Limb (tissue), 2 donors: ENCODE measurements around the gene NEU4.
"Not testable (repeated sequence)": the region's sequence is repeated elsewhere in the genome, so short reads cannot be mapped to it uniquely, and the experiment has no call there.

Source experiments
- DNase-seq, 2 donors: peaks; one replicate each; pipeline ENCODE4 v3.0.0-alpha.2; 2016; ENCODE audit errors: extremely low spot score in 2 of 2

The NEU4 gene

DNA sequence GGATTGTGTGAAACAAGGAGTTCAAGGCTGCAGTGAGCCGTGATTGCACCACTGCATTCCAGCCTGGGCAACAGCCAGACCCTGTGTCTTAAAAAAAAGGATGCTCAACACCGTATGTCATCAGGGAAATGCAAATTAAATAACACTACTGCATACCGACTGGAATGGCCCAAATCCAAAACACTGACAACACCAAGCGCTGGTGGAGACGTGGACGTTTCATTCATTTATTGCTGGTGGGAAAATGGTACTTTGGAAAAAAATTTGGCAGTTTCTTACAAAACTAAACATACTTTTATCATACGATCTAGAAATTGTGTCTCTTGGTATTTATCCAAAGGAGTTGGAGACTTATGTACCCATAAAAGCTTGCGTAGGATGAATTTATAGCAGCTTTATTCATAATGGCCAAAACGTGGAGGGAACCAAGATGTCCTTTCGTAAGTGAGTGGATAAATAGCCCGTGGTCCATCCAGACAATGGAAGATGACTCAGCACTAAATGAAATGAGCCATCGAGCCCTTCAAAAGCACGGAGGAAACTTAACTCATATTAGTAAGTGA, 24.2 kb downstream of the NEU4 start:
- no peak for DNase-seq

DNA sequence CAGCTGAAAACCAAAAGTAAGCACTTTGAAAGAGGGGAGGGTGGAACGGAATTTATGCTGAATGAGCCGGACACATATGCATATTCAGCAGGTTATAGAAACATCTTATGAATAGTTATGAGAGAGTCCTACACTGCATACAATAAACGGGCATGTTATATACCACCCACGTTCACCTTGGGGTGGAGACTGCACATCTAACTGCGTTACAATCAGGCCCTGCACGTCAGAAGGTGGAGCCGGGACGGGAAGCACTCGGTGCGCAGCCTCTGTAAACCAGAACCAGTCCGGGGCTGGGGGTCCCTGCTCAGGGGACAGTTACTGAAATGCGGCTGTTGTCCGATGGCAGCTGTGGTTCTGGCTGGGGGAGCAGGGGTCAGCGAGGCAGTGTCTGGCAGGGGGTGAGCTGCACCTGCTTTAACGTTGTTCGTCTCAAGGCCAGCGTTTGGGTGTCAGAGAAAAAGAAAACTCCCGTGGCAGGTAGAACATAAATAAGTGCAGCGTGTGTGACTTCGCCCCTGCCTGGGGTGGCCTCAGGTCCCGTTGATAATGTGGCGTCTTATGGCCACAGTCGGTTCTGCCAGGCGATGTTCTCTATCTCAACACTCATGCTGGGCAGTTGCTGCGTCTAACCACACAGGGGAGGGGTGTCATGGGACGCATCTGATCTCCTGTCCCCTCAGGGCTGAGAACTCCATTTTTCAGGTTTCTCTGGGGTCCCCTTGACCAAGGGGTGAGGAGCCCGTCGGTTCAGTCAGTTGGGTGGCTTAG, 24.9 kb downstream of the NEU4 start:
- DNase-seq: not testable (repeated sequence)

DNA sequence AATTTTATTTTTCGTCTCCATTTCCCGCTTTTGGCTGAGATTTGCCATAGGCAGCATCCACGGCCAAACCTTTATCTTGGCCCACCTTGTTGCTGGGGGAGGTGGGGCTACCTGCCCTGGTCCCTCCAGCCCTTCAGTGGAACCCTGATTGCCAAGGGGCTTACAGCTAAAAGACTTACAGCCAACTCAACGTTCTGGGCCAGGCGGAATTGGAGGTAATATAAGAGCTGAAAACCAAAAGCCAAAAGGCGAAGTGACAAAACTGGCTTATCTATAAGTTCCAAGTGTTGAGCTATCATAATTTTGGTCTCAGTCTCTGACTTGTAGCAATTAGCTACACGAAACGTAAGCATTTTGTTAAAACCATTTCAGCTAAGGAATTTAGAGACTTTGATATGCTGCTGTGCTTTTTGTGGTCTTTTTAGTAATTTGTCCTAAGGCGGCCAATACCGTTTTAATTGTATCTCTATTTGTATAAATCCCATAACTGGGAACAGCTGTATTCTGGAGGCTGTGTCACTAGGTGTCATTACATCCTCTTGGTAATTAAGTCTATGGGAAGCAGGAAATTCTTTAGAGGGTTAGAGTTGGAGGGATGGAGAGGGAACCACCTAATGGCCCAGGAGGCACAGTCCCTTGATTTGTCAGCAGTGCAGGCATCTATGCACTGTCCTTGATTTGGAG, 25.7 kb downstream of the NEU4 start:
- DNase-seq: no peak

DNA sequence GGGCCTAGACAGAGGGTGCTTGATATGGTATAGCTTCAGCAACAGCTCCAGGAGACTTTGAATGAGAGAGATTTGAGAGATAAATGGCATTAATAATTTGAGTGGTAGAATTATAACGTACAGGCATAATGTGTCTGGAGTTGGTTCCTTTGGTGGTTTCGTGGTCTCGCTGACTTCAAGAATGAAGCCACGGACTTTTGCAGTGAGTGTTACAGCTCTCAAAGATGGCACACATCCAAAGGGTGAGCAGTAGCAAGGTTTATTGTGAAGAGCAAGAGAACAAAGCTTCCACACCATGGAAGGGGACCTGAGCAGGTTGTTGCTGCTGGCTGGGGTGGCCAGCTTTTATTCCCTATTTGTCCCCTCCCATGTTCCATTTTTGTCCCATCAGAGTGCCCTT, 26.6 kb downstream of the NEU4 start:
- no peak for DNase-seq

DNA sequence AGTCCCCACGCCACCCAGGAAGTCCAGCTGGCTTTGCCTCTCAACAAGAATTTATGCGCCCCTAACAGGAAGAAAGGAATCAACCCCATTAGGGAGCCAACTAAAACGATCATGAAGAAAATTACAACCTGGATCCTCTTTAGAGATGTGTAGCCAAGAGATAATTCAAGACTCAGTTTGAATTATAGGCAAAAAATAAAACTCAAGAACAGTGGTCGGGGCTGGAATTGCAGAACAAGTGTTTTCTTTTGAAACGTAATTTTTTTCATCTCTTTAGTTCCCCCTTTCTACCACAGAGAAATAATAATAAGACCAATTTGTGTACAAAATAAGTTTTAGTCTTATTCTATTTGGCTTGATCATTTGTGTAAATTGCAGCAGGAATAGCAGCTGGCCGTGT, 27.3 kb downstream of the NEU4 start:
- DNase-seq: no peak

DNA sequence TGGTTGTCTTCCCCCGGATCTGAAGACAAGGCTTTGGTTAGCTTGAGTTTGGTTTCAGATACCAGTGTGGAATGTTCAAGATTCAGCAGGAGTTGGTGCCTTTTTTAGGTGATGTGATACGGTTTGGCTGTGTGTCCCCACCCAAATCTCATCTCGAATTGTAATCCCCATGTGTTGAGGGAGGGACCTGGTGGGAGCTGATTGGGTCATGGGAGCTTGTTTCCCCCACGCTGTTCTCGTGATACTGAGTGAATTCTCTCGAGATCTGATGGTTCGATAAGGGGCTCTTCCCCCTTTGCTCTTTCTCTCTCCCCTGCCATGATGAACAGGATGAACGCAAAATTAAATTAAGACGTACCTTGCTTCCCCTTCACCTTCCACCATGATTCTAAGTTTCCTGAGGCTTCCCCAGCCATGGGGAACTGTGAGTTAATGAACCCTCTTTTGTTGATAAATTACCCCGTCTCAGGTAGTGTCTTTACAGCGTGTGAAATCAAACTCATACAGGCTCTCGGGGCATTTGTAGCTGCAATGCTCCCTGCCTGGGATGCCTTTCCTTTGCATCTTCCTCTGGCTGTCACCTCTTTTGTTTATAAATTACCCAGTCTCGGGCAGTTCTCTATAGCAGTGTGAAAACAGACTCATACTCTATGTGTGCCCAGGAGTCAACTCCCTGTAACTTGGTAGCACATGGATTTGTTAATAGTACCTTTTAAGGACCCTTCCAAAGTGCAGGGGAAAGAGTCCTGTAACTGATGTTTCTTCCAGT, 28.4 kb downstream of the NEU4 start:
- DNase-seq: no peak

DNA sequence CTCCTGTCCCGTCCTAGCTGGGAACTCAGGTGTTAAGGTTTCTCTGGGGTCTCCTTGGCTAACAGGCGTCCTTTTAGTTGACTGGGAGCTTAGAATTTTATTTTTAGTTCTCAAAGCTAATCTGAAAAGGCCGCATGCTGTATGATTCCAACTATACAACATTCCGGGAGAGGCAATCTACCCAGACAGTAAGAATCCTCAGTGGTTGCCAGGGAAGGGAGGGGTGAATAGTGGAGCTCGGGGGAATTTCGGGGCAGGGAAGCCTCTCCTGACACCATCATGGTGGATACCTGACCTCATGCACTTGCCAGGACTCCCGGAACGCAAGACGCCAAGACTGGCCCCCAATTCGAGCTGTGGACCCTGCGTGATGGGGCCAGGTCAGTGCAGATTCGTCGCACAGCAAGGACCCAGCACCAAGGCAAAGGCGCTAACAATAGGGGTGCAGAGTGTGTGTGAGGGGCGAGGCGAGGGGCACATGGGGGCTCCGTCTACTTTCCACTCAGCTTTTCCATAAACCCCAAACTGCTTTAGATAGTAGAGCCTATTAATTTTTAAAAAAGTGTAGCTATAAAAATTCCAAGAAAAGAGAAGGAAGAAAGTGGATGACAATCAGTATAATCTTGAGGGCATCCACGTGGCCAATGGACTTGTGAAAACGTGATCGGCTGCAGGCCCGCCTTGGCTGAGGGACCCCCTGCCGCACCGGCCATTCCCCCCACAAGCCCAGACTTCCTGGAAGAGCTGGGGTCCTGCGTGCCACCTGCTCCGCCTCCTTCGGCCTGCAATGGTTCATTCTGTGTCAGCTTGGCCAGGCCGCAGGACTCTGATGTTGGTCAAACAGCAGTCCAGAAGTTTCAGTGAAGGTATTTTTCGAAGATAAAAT, 32.4 kb downstream of the NEU4 start:
- no peak for DNase-seq

DNA sequence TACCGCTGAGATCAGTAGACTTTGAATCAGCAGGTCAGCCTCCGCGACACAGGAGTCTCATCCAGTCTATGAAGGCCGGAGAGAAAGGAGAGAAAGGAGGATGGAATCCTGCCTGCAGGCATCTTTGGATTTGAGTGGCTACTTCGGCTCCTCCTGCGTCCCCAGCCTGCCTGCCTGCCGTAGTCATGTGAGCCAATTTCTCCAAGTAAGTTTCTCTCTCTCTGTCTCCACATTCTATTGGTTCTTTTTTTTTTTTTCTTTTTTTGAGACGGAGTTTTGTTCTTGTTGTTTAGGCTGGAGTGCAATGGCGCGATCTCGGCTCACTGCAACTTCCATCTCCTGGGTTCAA, 33.0 kb downstream of the NEU4 start:
- DNase-seq: no peak

DNA sequence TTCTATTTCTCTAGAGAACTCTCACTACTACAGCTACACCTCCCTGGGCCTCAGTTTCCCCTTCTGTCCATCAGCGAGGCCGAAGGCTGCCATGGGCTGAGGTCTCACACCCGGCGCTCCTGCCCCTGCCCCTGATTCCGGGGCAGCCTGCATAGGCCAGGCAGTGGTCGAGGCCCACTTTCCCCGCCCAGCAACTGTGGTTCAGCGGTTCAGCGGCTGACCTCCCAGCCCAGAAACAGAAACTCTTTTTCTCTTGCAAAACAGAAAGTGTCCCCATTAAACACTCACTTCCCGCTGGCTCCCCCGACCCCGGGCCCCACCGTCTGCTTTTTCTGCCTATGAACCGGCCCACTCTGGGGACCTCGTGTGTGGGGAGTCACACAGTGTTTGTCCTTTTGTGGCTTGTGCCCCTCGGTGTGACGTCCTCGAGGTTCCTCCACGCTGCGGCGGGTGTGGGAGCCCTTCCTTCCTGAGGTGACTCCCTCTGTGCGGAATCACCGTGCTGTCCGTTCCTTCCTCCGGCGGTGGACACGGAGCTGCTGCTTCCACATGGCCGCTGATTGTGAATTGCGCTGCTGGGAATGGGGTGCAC, 33.7 kb downstream of the NEU4 start:
- DNase-seq: no peak

DNA sequence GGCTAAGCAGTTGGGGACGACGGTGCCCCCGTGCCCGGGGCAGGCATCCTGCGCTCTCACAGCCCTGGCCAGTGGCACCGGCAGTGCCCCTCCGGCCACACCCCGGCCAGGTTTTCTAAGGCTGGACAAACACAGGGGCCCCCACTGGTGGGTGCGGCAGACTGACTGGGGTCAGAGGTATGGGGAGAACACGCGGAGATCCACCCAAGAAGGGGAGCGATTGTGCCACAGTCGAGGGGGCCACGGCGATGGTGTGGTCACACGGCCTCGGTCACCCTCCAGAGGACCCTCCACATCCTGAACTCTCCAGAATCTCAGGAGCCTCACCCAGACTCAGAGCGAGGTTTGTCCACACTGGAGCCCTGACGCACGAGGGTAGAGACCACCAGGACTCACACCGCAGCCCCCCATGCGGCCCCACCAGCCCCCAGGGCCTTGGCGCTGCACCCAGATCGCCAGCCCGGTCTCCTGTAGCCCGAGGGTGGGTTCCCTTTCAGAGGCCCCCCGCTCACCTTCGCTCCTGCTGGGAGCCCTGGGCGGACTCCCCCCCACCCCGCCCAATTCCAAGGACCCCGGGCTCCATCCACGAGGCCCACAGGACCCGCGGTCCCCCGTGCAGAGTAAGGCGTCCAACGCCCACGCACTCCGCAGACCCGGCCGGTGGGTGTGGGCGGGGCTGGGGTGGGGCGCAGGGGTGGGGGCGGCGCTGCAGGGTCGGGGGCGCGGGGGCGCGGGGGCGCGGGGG, 34.5 kb downstream of the NEU4 start:
- DNase-seq: no peak

DNA sequence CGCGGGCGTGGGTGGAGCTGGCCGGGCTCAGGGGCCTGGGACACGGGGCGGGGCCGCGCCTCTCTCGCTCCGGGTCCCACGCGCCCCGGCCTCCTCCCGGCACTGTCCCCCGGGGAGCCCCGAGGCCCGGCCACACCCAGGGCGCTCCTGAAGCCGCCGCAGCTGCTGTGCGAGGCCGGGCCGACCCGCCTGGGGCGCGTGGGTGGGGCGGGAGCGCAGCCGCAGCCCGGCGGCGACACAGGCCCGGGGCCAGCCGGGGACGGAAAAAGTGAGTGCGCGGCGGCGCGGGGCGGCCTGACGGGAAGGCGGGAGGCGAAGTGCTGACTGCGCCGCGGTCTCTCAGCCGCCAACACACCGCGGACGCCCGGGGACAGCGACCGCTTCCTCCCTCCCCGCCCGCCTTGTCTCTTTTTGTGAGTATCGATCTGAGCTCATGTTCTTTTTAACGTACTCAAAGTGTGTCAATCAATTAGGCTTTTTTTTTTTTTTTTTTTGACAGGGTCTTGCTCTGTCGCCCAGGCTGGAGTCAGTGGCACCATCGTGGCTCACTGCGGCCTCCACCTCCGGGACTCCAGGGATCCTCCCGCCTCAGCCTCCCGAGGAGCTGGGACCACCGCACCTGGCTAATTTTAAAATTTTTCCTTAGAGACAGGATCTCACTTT, 35.2 kb downstream of the NEU4 start:
- DNase-seq: peak; percentile 70 to 84

DNA sequence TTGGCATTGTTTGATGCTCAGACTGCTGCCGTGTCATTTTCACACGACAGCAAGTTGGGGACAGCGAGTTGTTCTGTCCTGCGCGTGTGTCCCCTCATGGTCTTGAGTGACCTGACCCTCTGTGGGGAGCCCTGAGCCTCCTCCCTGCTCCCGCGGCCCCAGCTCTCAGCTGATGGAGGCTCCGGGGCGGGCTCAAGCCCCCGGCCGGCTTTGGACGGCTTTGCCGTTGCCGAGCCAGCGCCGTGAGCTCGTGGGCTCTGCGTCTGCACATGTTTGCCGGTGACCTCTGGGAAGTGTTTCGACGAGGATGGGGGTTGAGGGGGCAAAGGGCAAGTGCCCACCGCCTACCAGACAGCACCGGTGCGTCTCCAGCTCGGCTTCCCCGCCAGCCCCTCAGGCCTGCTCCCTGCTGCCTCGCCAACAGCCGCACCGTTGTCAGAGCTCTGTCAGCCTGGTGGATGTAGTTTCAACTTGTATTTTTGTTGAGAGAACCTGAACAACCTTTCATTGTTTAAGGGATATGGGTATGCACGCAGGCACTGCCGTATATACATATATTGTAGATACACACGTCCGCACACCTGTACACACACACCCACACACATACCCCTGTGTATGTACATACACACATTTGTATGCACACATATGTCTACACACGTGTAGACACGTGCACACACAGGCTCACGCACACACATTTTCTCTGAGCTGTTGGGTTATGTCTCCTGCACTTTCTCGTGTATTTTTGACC, 36.0 kb downstream of the NEU4 start:
- DNase-seq: no peak

DNA sequence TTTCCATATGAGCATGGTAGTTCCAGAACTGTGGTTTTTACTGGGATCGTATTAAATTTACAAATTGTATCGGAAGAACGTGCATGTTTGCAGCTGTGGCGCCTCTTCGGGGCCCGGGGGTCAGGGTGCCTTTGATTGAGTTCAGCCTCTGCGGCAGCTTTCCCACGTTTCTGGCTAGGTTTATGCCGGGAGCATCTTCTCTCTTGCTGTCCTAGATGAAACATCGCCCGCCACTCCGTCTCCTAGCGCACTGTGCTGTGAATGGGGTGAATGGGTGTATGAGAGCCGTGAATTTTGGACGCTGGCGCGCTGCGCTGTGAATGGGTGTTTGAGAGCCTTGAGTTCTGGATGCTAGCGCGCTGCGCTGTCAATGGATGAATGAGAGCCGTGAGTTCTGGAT, 37.4 kb downstream of the NEU4 start:
- DNase-seq: no peak

DNA sequence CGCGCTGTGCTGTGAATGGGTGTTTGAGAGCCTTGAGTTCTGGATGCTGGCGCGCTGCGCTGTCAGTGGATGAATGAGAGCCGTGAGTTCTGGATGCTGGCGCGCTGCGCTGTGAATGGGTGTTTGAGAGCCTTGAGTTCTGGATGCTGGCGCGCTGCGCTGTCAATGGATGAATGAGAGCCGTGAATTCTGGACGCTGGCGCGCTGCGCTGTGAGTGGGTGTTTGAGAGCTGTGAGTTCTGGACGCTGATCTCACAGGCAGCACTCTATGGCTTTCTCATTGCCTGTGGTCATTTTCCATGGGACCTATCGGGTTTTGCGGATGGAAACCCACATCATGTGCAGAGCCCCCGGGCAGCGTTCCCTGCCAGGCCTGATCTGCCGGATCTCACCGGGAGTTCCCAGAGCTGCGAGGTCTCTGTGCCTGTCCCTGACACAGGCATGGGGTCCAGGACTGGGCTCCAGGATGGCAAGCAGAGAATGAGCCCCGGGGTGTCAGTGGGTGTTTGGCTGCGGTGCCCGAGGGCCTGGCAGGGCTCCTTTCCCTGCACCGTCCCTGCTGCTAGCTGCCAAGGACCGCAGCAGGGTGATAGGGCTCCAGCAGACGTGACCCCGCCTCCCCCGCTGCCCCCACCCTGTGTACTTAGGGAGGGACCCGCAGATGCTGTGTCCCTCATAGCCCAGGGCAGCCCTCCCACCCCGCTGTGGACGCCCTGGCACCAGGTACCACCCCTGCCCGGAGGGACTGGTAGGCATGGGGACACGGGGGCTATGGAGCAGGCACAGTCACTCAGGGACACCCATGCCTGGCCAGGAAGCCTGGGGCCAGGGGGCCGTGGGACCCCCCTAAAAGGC, 40.0 kb downstream of the NEU4 start:
- no peak for DNase-seq

DNA sequence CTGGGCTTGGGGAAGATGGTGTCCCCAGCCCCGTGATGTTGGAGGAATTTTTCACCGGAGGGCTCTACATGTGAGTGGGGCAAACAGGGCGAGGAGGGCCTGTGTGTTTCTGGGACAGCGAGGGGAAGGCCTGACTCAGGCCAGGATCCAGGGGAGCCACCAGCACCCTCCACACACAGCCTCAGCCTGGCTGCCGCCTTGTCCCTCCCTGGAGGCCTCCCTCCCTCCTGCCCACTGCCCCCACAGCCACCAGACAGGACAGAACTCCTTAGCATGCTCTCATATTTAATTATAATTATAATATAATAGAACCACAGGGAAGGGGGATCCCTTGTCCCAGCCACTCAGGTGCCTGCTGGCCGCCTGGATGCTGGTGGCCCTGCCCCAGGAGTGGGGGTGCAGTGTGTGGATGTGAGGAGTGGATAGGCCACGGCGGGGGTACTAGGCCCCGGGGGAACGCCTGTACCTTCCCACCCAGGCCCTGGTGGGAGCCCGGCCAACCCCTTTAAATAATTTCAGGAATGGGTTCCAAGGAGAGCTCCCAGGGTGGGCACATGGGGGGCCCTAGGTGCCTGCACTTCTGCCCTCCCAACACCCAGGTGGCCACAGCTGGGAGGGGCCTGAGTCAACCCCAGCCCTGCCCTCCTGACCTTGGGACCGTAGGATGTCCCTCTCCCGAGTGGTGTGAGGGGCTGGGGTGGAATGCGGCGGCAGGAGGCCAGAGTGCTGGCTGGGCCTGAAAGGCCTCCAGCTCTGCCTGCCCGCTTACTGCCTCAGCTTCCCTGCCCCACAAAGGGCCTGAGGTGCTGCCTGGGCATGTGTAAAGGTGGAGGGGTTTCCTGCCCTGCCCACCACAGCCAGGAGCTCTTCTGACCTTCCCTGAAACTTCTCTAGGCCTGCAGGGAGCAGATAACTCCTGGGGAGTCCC, 40.9 kb downstream of the NEU4 start:
- DNase-seq: no peak

DNA sequence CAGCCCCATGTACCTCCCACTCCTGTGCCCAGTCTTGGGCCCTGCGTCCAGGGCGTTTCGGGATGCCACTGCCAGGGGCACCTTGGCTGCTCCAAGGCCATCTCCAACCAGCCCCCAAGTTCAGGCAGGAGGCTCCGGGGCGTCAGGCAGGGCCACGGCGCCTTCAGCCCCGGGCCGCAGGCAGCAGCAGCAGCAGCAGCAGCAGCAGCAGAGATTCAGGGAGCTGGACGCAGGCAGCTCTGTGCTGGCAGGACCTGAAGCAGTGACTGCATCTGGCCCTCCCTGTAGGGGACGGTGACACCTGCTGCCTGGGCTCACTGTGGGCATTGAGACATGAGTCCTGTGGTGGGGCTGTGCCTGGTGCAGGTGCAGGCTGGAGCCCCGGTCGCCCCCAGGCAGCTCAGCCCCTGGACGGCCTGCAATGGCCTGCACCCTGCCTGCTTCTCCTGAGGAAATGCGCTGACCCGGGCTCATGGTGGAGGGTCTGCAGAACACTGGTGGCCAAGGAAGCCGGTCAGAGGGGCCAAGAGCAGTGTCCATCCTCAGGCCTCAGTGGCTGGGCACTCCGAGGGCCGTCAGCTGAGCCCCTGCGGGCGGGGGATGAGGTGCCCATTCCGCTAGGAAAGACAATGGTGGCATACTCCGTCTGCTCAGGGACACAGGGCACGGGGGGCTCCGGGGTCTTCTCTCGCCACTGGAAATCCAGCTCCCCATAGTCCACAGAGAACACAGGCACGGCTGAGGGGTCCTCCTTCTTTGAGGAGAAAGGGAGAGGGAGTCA, 41.7 kb downstream of the NEU4 start:
- DNase-seq: no peak
